ENCODE results near the gene CDC42SE1.
A peak's percentile ranks its signal among the peaks of the same experiment; 100 is the strongest.

CDC42SE1 gene

GRCh38 chr1:151008244-151009205 is 50.9 kb downstream of the CDC42SE1 start, which contains the start of gene PRUNE1:
Gene PRUNE1, plus strand, starts transcription at chr1:151008449. Its CDS starts 184 bp downstream, at chr1:151008633.
- Mint-ChIP-seq H3K27ac (peak within 1 kb of the TSS; percentile 92), H3K4me3 (peak within 1 kb of the TSS; percentile 98), H3K27me3 (ENCODE audit: low read depth) (no peaks in the 10 kb centered on the region), H3K4me1 (ENCODE audit: low read depth) (peaks cover 60% of the 10 kb centered on the region), H3K9me3 (no peaks in the 10 kb centered on the region), H3K36me3 (ENCODE audit: low read depth) (peaks cover 3% of the 10 kb centered on the region)
- DNase-seq (ENCODE audit: low spot score), result peak; percentile 96

GRCh38 chr1:151007853-151008243 is 51.6 kb downstream of the CDC42SE1 start:
- Mint-ChIP-seq H3K9me3 (no peaks in the 10 kb centered on the region), H3K4me1 (ENCODE audit: low read depth) (peaks cover 64% of the 10 kb centered on the region), H3K4me3 (peak overlapping the region; percentile 98), H3K27me3 (ENCODE audit: low read depth) (no peaks in the 10 kb centered on the region), H3K36me3 (ENCODE audit: low read depth) (peaks cover 4% of the 10 kb centered on the region), H3K27ac (peak overlapping the region; percentile 92)
- no peak for DNase-seq (ENCODE audit: low spot score)

GRCh38 chr1:151006327-151007052 is 52.9 kb downstream of the CDC42SE1 start, which contains the start of gene MINDY1:
Gene MINDY1, minus strand, starts transcription at chr1:151006902. Its CDS starts 4,285 bp downstream, at chr1:151002617.
- peak; percentile 36 for DNase-seq (ENCODE audit: low spot score)
- no peaks in the 10 kb centered on the region for H3K9me3 Mint-ChIP-seq
- no peaks in the 10 kb centered on the region for H3K27me3 Mint-ChIP-seq (ENCODE audit: low read depth)
- H3K4me1 Mint-ChIP-seq (ENCODE audit: low read depth), result peaks cover 71% of the 10 kb centered on the region
- H3K36me3 Mint-ChIP-seq (ENCODE audit: low read depth), result peaks cover 13% of the 10 kb centered on the region
- H3K4me3 Mint-ChIP-seq, result peak within 1 kb of the TSS; percentile 98
- peak within 1 kb of the TSS; percentile 92 for H3K27ac Mint-ChIP-seq

- peaks cover 17% of the 10 kb centered on the region for H3K36me3 Mint-ChIP-seq (ENCODE audit: low read depth)
- DNase-seq (ENCODE audit: low spot score), result no peak
- H3K27me3 Mint-ChIP-seq (ENCODE audit: low read depth), result no peaks in the 10 kb centered on the region
- peaks cover 69% of the 10 kb centered on the region for H3K4me1 Mint-ChIP-seq (ENCODE audit: low read depth)
- no peaks in the 10 kb centered on the region for H3K9me3 Mint-ChIP-seq
- H3K27ac Mint-ChIP-seq, result peak overlapping the region; percentile 92
- H3K4me3 Mint-ChIP-seq, result peak overlapping the region; percentile 98
Measured at GRCh38 chr1:151005729-151006319, 53.6 kb downstream of the CDC42SE1 start.

- Mint-ChIP-seq H3K27ac (peak overlapping the region; percentile 80), H3K36me3 (ENCODE audit: low read depth) (peaks cover 19% of the 10 kb centered on the region), H3K4me1 (ENCODE audit: low read depth) (peaks cover 62% of the 10 kb centered on the region), H3K4me3 (peak overlapping the region; percentile 76), H3K9me3 (no peaks in the 10 kb centered on the region), H3K27me3 (ENCODE audit: low read depth) (no peaks in the 10 kb centered on the region)
- DNase-seq (ENCODE audit: low spot score), result no peak
Measured at GRCh38 chr1:151003180-151003579, 56.2 kb downstream of the CDC42SE1 start.

GRCh38 chr1:151002611-151003010 is 56.8 kb downstream of the CDC42SE1 start:
- Mint-ChIP-seq H3K27ac (peak overlapping the region; percentile 80), H3K36me3 (ENCODE audit: low read depth) (peaks cover 19% of the 10 kb centered on the region), H3K9me3 (no peaks in the 10 kb centered on the region), H3K4me3 (peak overlapping the region; percentile 76), H3K27me3 (ENCODE audit: low read depth) (no peaks in the 10 kb centered on the region), H3K4me1 (ENCODE audit: low read depth) (peaks cover 57% of the 10 kb centered on the region)
- DNase-seq (ENCODE audit: low spot score), result no peak

GRCh38 chr1:151002051-151002450 is 57.4 kb downstream of the CDC42SE1 start:
- Mint-ChIP-seq H3K27ac (no peak overlapping the region), H3K27me3 (ENCODE audit: low read depth) (no peaks in the 10 kb centered on the region), H3K4me1 (ENCODE audit: low read depth) (peaks cover 52% of the 10 kb centered on the region), H3K9me3 (no peaks in the 10 kb centered on the region), H3K36me3 (ENCODE audit: low read depth) (peaks cover 22% of the 10 kb centered on the region), H3K4me3 (no peak overlapping the region)
- DNase-seq (ENCODE audit: low spot score), result no peak

- Mint-ChIP-seq H3K27ac (no peak overlapping the region), H3K27me3 (ENCODE audit: low read depth) (no peaks in the 10 kb centered on the region), H3K4me3 (peak overlapping the region; percentile 34), H3K36me3 (ENCODE audit: low read depth) (peaks cover 22% of the 10 kb centered on the region), H3K4me1 (ENCODE audit: low read depth) (peaks cover 47% of the 10 kb centered on the region), H3K9me3 (no peaks in the 10 kb centered on the region)
- DNase-seq (ENCODE audit: low spot score), result no peak
Measured at GRCh38 chr1:151001602-151002001, 57.8 kb downstream of the CDC42SE1 start.

Data from T-helper 2 cell treated with Interferon-gamma antibody and Interleukin-4, amounts not matched to agents 5 μg/mL and 100 μg/mL, for 36 hours (primary cell).